SJSA1 (cell line): ENCODE results near the gene UBE2G1. TPM values are rescaled to one million over a fixed set of nuclear protein-coding genes. Genes with fewer than 3 reads are reported as not detected.
"Not testable (repeated sequence)": the region's sequence is repeated elsewhere in the genome, so short reads cannot be mapped to it uniquely, and the experiment has no call there.

Experiments
- DNase-seq, 2 experiments: peaks; one replicate each; pipeline ENCODE4 v3.0.0-alpha.2; 2015 to 2020; ENCODE audit warnings: low spot score in 2 of 2, low read depth in 1 of 2
- H3K27ac ChIP-seq: fragments of 250-450 bp; sonication (Bioruptor Pico); 2 replicates; pipeline ENCODE4 v1.5.1; 2020; ENCODE audit warnings: mild to moderate bottlenecking, moderate library complexity
- H3K27me3 ChIP-seq: fragments of 250-450 bp; sonication (Bioruptor Pico); replicated peaks from 2 replicates; pipeline ENCODE4 v1.5.1; 2020; ENCODE audit warnings: mild to moderate bottlenecking, moderate library complexity
- H3K36me3 ChIP-seq: fragments of 250-450 bp; sonication (Bioruptor Pico); 2 replicates; pipeline ENCODE4 v1.5.1; 2020; ENCODE audit warnings: mild to moderate bottlenecking
- H3K4me1 ChIP-seq: fragments of 250-450 bp; sonication (Bioruptor Pico); replicated peaks from 2 replicates; pipeline ENCODE4 v1.6.1; 2021; ENCODE audit warnings: mild to moderate bottlenecking
- H3K4me3 ChIP-seq: fragments of 250-450 bp; sonication (Bioruptor Pico); 2 replicates; pipeline ENCODE4 v1.5.1; 2020; ENCODE audit warnings: mild to moderate bottlenecking
- H3K9me3 ChIP-seq: fragments of 250-450 bp; sonication (Bioruptor Pico); replicated peaks from 2 replicates; pipeline ENCODE4 v1.5.1; 2020; ENCODE audit warnings: mild to moderate bottlenecking
- total RNA-seq: library from RNA; depleted of rRNA; stranded (reverse); fragments of >200 nt; shearing (Covaris generic); gene quantifications from 2 replicates; pipeline ENCODE4 v1.2.3, GENCODE V29; 2014

Gene UBE2G1
- total RNA-seq, 1 experiment from 2014 or later, result 39.8 TPM

DNA sequence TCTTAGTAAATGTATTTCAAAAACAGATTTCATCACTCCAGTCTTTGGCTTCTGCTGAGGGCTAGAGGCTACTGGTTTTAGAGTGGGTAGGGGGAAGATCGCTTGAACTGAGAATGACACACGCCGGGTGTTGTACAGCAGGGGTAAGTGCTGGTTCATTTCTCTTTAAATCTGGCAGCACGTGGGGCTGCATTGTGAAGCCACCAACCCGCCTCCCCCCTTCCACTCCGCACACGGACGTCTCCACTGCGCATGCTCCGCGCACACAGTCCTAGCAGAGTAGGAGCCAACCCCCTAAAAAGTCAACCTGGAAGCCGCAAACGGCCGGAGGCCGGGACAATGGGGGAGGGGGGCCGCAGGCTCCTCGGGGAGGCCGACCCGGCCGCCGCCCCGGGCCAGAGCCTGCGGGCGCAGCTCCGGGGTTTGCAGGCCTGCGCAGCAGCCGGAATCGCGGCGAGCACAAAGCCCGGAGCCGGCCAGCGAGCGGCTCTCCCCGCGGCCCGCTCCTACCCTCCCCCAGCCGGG lies 1.3 kb downstream of the UBE2G1 start:
- H3K36me3 ChIP-seq, result peaks cover 24% of the 10 kb centered on the region
- peak overlapping the region; percentile 69 for H3K27ac ChIP-seq
- peak overlapping the region; percentile 96 for H3K4me3 ChIP-seq
- peaks cover 4% of the 10 kb centered on the region; the same call in 1 of the 2 replicates for H3K4me1 ChIP-seq
- H3K9me3 ChIP-seq, result no peaks in the 10 kb centered on the region
- no peaks in the 10 kb centered on the region for H3K27me3 ChIP-seq
- peak; percentile 90 to 92 for DNase-seq

DNA sequence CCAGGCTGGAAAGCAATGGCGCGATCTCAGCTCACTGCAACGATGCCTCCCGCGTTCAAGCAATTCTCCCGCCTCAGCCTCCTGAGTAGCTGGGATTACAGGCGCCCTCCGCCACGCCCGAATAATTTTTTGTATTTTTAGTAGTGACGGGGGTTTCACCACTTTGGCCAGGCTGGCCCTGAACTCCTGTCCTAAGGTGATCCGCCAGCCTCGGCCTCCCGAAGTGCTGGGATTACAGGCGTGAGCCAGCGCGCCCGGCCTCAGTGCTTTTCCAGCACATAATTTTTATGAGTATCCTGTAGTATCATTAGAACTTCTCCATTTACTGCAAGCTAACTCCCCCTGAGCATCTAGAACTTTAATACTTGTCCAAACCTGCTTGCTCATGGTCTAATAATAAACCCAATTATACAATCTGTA lies 1.8 kb downstream of the UBE2G1 start:
- Histone ChIP-seq H3K36me3 (peaks cover 24% of the 10 kb centered on the region), H3K27ac (no peak overlapping the region), H3K4me1 (peaks cover 4% of the 10 kb centered on the region; the same call in 1 of the 2 replicates), H3K27me3 (no peaks in the 10 kb centered on the region), H3K9me3 (no peaks in the 10 kb centered on the region), H3K4me3 (peak overlapping the region; percentile 96)
- DNase-seq, result no peak

DNA sequence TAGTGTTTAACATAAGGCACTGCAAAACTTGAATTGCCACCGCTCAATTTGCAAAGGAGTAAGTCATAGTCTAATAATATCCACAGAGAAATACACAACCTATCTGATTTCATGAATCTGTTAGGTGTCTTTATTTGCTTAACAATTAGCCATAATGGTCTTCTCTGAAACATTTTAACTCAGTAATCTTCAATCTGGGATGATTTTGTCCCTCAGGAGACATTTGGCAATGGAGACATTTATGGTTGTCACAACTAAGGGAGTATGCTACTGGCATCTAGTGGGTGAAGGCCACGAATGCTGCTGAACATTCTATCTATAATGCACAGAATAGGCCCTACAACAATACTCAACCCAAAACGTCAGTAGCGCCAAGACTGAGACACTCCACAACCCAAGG lies 4.3 kb downstream of the UBE2G1 start:
- Histone ChIP-seq H3K9me3 (no peaks in the 10 kb centered on the region), H3K4me1 (peaks cover 4% of the 10 kb centered on the region; the same call in 1 of the 2 replicates), H3K27me3 (no peaks in the 10 kb centered on the region), H3K36me3 (peaks cover 24% of the 10 kb centered on the region), H3K4me3 (no peak overlapping the region), H3K27ac (no peak overlapping the region)
- no peak for DNase-seq

DNA sequence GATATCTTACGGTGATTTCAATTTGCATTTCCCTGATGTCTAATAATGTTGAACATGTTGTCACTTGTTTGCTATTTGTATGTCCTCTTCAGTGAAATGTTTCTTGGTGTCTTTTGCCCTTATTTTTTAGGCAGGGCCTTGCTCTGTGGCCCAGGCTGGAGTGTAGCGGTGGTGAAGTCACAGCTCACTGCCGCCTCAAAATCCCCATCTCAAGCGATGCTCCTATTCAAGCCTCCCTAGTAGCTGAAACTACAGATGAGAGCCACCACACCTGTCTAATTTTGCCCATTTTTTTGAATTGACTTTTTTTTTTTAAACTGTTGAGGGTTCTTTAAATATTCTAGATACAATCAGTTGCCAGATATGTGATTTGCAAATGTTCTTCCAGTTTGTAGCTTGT lies 8.3 kb downstream of the UBE2G1 start:
- Histone ChIP-seq H3K4me1 (no peaks in the 10 kb centered on the region), H3K4me3 (no peak overlapping the region), H3K27me3 (no peaks in the 10 kb centered on the region), H3K9me3 (no peaks in the 10 kb centered on the region), H3K36me3 (peaks cover 12% of the 10 kb centered on the region), H3K27ac (no peak overlapping the region)
- no peak for DNase-seq

DNA sequence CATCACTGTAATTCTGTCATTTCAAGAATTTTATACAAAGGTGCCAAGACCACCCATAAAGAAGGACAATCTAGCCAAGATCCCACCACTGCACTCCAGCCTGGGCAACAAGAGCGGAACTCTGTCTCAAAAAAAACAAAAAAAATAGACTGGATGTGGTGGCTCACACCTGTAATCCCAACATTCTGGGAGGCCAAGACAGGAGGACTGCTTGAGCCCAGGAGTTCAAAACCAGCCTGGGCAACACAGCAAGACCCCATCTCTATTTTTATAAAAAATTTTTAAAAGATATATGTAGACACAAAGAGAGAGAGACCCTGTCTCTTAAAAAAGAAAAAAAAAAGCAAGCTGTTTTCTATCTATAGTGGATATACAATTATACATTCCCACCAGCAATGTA lies 8.8 kb downstream of the UBE2G1 start:
- H3K4me3 ChIP-seq, result no peak overlapping the region
- H3K27me3 ChIP-seq, result no peaks in the 10 kb centered on the region
- no peaks in the 10 kb centered on the region for H3K4me1 ChIP-seq
- H3K36me3 ChIP-seq, result peaks cover 12% of the 10 kb centered on the region
- DNase-seq, result no peak
- no peaks in the 10 kb centered on the region for H3K9me3 ChIP-seq
- no peak overlapping the region for H3K27ac ChIP-seq

DNA sequence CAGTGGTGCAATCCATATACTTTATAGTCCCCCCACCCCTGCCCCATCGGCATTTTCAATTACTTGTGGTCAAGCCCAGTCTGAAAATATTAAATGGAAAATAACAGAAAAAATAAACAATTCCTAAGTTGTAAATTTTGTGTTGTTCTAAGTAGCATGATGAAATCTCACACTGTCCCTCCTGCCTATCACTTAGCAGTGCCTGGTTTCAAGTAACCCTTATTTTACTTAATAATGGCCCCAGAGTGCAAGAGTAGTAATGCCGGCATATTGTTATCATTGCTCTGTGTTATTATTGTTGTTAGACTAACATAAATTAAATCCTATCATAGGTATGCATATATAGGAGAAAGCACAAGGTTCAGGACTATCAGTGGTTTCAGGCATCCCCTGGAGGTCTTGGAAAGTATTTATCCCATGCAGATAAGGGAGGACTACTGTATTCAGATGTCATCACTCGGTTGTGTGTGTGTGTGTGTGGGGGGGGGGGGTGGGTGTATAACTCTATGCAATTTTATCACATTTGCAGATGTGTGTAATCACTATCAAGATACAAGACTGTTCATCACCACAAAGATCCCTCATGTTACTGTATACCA lies 9.3 kb downstream of the UBE2G1 start:
- DNase-seq, result no peak
- Histone ChIP-seq H3K36me3 (peaks cover 6% of the 10 kb centered on the region), H3K4me1 (no peaks in the 10 kb centered on the region), H3K27me3 (no peaks in the 10 kb centered on the region), H3K4me3 (no peak overlapping the region), H3K9me3 (no peaks in the 10 kb centered on the region), H3K27ac (no peak overlapping the region)

DNA sequence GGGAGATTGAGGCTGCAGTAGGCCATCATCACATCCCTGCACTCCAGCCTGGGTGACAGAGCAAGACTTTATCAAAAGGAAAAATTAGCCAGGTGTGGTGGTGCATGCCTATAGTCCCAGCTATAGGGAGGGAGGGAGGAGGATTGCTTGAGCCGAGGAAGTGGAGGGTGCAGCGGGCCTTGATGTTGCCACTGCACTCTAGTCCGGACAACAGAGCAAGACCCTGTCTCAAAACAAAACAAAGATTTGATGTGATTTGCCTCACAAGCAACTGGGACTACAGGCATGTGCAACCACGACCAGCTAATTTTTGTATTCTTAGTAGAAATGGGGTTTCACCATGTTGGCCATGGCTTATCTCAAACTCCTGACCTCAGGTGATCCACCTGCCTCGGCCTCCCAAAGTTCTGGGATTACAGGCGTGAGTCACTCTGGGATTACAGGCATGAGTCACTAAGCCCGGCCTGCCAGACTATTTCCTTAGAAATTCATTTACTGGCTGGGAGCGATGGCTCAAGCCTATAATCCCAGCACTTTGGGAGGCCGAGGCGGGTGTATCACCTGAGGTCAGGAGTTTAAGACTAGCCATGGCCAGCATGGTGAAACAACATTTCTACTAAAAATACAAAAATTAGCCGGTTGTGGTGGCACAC lies 11.5 kb downstream of the UBE2G1 start:
- Histone ChIP-seq H3K36me3 (no peaks in the 10 kb centered on the region), H3K27me3 (no peaks in the 10 kb centered on the region), H3K27ac (no peak overlapping the region), H3K4me1 (no peaks in the 10 kb centered on the region), H3K4me3 (no peak overlapping the region), H3K9me3 (no peaks in the 10 kb centered on the region)
- peak in 1 of 2 experiments; percentile 21 for DNase-seq

DNA sequence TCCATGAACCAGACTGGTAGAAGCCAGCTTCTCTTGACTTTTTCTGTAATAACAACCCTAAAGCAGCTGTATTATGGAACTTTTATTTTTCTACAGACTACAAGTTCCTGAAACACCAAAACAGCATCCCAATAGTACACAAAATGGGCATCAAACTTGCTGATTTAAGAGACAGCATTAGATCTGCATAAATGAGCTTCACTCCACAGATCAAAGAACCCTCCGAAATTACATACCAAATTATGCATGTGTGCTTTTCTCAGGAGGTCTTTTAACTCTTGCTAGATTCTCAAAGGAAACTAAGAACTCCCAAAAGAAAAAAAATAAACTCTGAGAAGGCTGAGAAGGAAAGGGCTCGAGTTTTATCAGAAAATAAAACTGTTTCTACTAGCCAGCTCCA lies 12.3 kb downstream of the UBE2G1 start:
- Histone ChIP-seq H3K4me3 (no peak overlapping the region), H3K4me1 (no peaks in the 10 kb centered on the region), H3K36me3 (no peaks in the 10 kb centered on the region), H3K27ac (no peak overlapping the region), H3K9me3 (no peaks in the 10 kb centered on the region), H3K27me3 (no peaks in the 10 kb centered on the region)
- DNase-seq, result no peak

DNA sequence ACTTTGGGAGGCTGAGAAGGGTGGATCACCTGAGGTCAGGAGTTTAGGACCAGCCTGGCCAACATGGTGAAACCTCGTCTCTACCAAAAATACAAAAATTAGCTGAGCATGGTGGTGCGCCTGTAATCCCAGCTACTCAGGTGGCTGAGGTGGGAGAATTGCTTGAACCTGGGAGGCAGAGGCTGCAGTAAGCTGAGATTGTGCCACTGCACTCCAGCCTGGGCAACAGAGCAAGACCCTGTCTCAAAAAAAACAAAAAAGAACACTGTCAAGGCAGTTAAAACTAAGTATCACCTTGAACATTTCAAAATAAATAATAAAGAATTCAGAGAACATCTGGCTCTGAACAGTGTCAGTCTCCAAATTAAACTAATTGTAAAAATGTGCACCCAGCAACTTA lies 16.3 kb downstream of the UBE2G1 start:
- not testable (repeated sequence) for DNase-seq, H3K27ac ChIP-seq, H3K4me1 ChIP-seq, H3K27me3 ChIP-seq, H3K9me3 ChIP-seq, H3K36me3 ChIP-seq, H3K4me3 ChIP-seq

DNA sequence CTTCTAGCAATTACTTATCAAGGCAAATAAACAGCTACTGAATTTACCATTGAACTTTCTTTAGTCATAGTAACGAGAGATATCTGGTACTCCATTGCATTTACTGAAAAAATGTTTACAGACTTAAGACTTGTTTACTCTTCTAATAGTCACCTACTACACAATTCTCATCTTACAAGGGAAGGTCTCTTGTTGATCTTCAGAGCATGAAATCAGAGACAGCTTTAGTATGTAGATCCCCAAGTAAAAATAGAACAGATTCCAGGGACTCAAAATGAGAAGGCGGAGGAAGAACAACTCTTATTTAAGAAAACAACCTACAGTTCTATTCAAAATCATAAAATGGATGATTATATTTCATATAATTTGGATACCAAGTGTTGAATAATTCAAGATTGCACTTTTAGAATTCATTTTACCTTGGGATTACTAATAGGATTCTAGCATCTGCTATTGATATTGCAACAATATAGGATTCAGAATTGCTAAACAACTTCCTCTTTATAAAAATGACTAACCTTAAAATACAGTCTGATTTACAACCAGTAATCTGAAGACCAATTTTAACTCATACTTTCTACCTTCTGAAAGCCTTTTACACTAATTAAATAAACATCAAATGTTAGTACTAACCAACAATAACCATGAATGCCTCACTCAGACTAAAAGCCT lies 20.8 kb downstream of the UBE2G1 start:
- Histone ChIP-seq H3K27ac (no peak overlapping the region), H3K9me3 (no peaks in the 10 kb centered on the region; the same call in 1 of the 2 replicates), H3K27me3 (no peaks in the 10 kb centered on the region), H3K36me3 (peaks cover 5% of the 10 kb centered on the region; the same call in 1 of the 2 replicates), H3K4me1 (peaks cover 6% of the 10 kb centered on the region), H3K4me3 (no peak overlapping the region)
- no peak for DNase-seq

DNA sequence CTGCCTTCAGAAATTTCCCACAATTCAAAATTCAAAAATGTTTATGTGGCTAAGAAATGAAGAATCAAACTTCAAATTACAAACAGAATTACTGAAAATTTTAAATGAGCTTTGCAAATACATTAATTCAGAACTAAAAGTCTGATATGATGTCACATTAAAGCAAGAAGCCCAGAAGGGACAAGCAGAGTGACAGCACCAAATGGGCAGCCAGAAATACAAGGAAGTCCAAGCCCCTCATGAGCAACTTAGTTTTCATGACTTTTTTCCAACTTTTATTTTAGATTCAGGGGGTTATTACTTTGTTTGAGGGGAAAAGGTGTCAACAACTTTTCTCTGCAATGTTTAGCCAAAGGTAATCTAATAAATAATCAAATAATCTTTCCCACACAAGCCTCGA lies 21.5 kb downstream of the UBE2G1 start:
- H3K27me3 ChIP-seq, result no peaks in the 10 kb centered on the region
- H3K9me3 ChIP-seq, result no peaks in the 10 kb centered on the region; the same call in 1 of the 2 replicates
- H3K4me1 ChIP-seq, result peaks cover 6% of the 10 kb centered on the region
- H3K36me3 ChIP-seq, result peaks cover 5% of the 10 kb centered on the region; the same call in 1 of the 2 replicates
- H3K4me3 ChIP-seq, result no peak overlapping the region
- H3K27ac ChIP-seq, result no peak overlapping the region
- no peak for DNase-seq

DNA sequence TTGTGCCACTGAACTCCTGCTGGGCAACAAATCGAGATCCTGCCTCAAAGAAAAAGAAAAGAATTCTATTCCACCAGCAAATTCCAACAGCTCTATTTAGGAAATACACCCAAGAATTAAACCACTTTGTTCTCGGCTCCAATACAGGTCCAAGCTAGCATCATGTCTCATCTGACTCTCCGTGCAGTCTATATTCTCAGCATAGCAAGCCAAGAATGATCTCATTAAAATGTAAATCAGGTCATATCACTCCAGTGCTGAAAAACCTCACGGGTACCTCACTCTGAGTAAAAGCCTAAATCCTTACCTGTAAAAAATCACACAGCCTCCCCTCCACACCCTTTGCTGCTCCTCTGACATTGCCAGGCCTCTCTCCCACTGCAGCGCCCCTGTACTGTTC lies 23.9 kb downstream of the UBE2G1 start:
- Histone ChIP-seq H3K9me3 (no peaks in the 10 kb centered on the region; the same call in 1 of the 2 replicates), H3K27ac (no peak overlapping the region), H3K27me3 (no peaks in the 10 kb centered on the region), H3K4me3 (no peak overlapping the region), H3K4me1 (peaks cover 6% of the 10 kb centered on the region), H3K36me3 (peaks cover 5% of the 10 kb centered on the region; the same call in 1 of the 2 replicates)
- no peak for DNase-seq

DNA sequence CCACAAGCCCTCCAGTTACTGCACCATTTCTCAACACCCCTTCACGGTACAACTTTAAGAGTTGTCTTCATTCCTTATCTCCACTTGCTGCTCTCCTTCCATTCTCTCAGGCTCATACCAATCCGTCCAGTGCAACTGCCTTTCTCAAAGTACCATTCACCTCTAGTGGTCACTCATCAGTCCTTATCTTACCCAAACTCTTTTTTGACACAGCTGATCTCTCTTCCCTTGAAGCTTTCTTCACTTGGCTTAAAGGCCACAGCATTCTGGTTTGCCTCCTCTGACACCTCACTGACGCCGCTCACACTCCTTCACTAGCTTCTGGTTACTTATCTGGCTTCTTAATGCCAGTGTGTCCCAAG lies 24.9 kb downstream of the UBE2G1 start:
- Histone ChIP-seq H3K36me3 (peaks cover 5% of the 10 kb centered on the region; the same call in 1 of the 2 replicates), H3K4me3 (no peak overlapping the region), H3K27me3 (no peaks in the 10 kb centered on the region), H3K27ac (no peak overlapping the region), H3K9me3 (no peaks in the 10 kb centered on the region; the same call in 1 of the 2 replicates), H3K4me1 (peaks cover 6% of the 10 kb centered on the region)
- DNase-seq, result no peak
